Neural cell (in vitro differentiated cells): ENCODE measurements around the gene ALDH1A1.

Experiments
- EP300 ChIP-seq: fragments of 450-650 bp; conservative IDR thresholded peaks from 2 replicates; pipeline ENCODE4 v1.6.1; 2014; ENCODE audit warnings: antibody characterized with exemption, mild to moderate bottlenecking, moderate library complexity; ENCODE audit not compliant: poor library complexity, severe bottlenecking
- EZH2 ChIP-seq: fragments of 200-600, 300-800 bp; shearing (Covaris generic), sonication (generic); IDR thresholded peaks from 2 replicates; pipeline ENCODE4 v1.6.1; 2014; ENCODE audit warnings: antibody characterized with exemption, low read length, borderline replicate concordance, mild to moderate bottlenecking; ENCODE audit not compliant: insufficient read depth, poor library complexity, severe bottlenecking
- POLR2AphosphoS5 ChIP-seq: IDR thresholded peaks from 2 replicates; pipeline ENCODE4 v1.6.1; 2012
- RAD21 ChIP-seq: fragments of 450-650 bp; conservative IDR thresholded peaks from 2 replicates; pipeline ENCODE4 v1.6.1; 2014; ENCODE audit warnings: antibody characterized with exemption, mild to moderate bottlenecking, moderate library complexity
- TAF1 ChIP-seq: IDR thresholded peaks from 2 replicates; pipeline ENCODE4 v1.6.1; 2012; ENCODE audit warnings: low read depth
- TF ChIP-seq, protein P1 (sequence below): fragments of 450-650 bp; IDR thresholded peaks from 2 replicates; pipeline ENCODE4 v1.5.1; 2014; ENCODE audit warnings: antibody characterized with exemption, mild to moderate bottlenecking, moderate library complexity; ENCODE audit not compliant: poor library complexity, severe bottlenecking

DNA sequence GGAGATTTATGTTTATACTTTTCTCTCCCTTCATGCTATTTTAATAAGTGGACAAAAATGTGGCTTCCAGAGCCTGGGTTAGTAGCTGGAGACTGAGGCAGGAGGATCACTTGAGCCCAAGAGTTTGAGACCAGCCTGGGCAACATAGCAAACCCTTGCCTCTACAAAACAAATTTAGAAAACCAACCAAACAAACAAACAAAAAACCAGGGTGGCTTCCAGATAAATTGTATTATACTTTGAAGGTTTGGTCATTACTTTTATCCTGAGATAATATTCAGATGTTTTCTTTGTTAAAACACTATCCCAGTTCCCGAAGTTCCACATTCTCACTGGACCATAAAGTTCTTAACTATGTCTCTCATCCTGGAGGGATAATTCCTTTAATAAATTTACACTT lies 46.0 kb downstream of the ALDH1A1 start:
- TF ChIP-seq, protein P1, sequence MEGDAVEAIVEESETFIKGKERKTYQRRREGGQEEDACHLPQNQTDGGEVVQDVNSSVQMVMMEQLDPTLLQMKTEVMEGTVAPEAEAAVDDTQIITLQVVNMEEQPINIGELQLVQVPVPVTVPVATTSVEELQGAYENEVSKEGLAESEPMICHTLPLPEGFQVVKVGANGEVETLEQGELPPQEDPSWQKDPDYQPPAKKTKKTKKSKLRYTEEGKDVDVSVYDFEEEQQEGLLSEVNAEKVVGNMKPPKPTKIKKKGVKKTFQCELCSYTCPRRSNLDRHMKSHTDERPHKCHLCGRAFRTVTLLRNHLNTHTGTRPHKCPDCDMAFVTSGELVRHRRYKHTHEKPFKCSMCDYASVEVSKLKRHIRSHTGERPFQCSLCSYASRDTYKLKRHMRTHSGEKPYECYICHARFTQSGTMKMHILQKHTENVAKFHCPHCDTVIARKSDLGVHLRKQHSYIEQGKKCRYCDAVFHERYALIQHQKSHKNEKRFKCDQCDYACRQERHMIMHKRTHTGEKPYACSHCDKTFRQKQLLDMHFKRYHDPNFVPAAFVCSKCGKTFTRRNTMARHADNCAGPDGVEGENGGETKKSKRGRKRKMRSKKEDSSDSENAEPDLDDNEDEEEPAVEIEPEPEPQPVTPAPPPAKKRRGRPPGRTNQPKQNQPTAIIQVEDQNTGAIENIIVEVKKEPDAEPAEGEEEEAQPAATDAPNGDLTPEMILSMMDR = no peak
- TF ChIP-seq EP300 (no peak), RAD21 (no peak), EZH2 (no peak), POLR2AphosphoS5 (no peak), TAF1 (no peak)
